Suprapubic skin (tissue), 4 donors: ENCODE results near the gene CEBPG. TPM values are rescaled to one million over a fixed set of nuclear protein-coding genes. Genes with fewer than 3 reads are reported as not detected.

ENCODE experiments used
- DNase-seq, 2 donors: peaks; one replicate each; pipeline ENCODE4 v3.0.0-alpha.2; 2019; ENCODE audit warnings: low spot score in 2 of 2
- H3K27ac ChIP-seq: fragments of 200-600 bp; sonication (generic); one replicate; pipeline ENCODE4 v1.5.1; 2019
- H3K27me3 ChIP-seq: fragments of 200-600 bp; sonication (generic); one replicate; pipeline ENCODE4 v1.5.1; 2019
- H3K36me3 ChIP-seq: fragments of 200-600 bp; sonication (generic); one replicate; pipeline ENCODE4 v1.5.1; 2019
- H3K4me1 ChIP-seq: fragments of 200-600 bp; sonication (generic); one replicate; pipeline ENCODE4 v1.5.1; 2019
- H3K4me3 ChIP-seq: fragments of 200-600 bp; sonication (generic); one replicate; pipeline ENCODE4 v1.5.1; 2019; ENCODE audit warnings: mild to moderate bottlenecking
- H3K9me3 ChIP-seq: fragments of 200-600 bp; sonication (generic); one replicate; pipeline ENCODE4 v1.5.1; 2019
- CTCF ChIP-seq, 2 donors: fragments of 200-600 bp in 1 of 2; fragments of 450-650 bp in 1 of 2; sonication (generic) in 1 of 2; IDR thresholded peaks; one replicate each; pipeline ENCODE4 v1.5.1; 2016 to 2019; ENCODE audit warnings: antibody characterized with exemption in 2 of 2, mild to moderate bottlenecking in 1 of 2, moderate library complexity in 1 of 2
- EP300 ChIP-seq: sonication (generic); formaldehyde crosslinking; IDR thresholded peaks from one replicate; pipeline ENCODE4 v1.6.1; 2017; ENCODE audit warnings: antibody characterized with exemption
- POLR2A ChIP-seq, 2 donors: fragments of 450-650 bp; IDR thresholded peaks; one replicate each; pipeline ENCODE4 v1.6.1; 2017; ENCODE audit warnings: antibody characterized with exemption in 2 of 2, mild to moderate bottlenecking in 2 of 2, moderate library complexity in 2 of 2
- POLR2AphosphoS5 ChIP-seq, 3 donors: sonication (generic); formaldehyde crosslinking; IDR thresholded peaks; one replicate each; pipeline ENCODE4 v1.6.1; 2017; ENCODE audit warnings: antibody characterized with exemption in 3 of 3
- WGBS: methylation state at CpG from one replicate; pipeline ENCODE4 v1.1.5; 2018; 5-methylcytosine and 5-hydroxymethylcytosine counted together
- total RNA-seq, 4 donors: library from RNA; depleted of rRNA; stranded (reverse); fragments of >200 nt; gene quantifications; one replicate each; pipeline ENCODE4 v1.1.0, GENCODE V29; 2016

CEBPG gene
- total RNA-seq, result 10 to 100 TPM; 37.7 to 63.0 (median 45.2) TPM

GRCh38 chr19:33373453-33374235, at the start of gene CEBPG:
Gene CEBPG, plus strand, starts transcription at chr19:33373709. Its CDS starts 5,531 bp downstream, at chr19:33379240.
- Histone ChIP-seq H3K27me3 (no peaks in the 10 kb centered on the region), H3K27ac (peak within 1 kb of the TSS; percentile 99), H3K4me3 (peak within 1 kb of the TSS; percentile 83), H3K9me3 (no peaks in the 10 kb centered on the region), H3K4me1 (peaks cover 59% of the 10 kb centered on the region), H3K36me3 (no peaks in the 10 kb centered on the region)
- DNase-seq, result peak; percentile 97
- 0% methylated on average over 5 of the region's 118 CpGs for WGBS
- peak in 1 of 2 donors; percentile 45 for TF ChIP-seq CTCF (IDR thresholded peaks at IDR 0.05)
- TF ChIP-seq EP300, result no peak
- peak; percentile 37 to 80 for TF ChIP-seq POLR2A (IDR thresholded peaks at IDR 0.05)
- TF ChIP-seq POLR2AphosphoS5 (IDR thresholded peaks at IDR 0.05), result peak in 2 of 3 donors; percentile 41 to 64

GRCh38 chr19:33324628-33325027, 48.9 kb upstream of the CEBPG start:
- Histone ChIP-seq H3K4me3 (no peak overlapping the region), H3K4me1 (peaks cover 4% of the 10 kb centered on the region), H3K9me3 (no peaks in the 10 kb centered on the region), H3K27ac (no peak overlapping the region), H3K36me3 (no peaks in the 10 kb centered on the region), H3K27me3 (no peaks in the 10 kb centered on the region)
- TF ChIP-seq CTCF (IDR thresholded peaks at IDR 0.05), result no peak
- no peak for TF ChIP-seq POLR2A (IDR thresholded peaks at IDR 0.05)
- no peak for TF ChIP-seq EP300
- TF ChIP-seq POLR2AphosphoS5 (IDR thresholded peaks at IDR 0.05), result no peak
- no peak for DNase-seq
- WGBS, result 90% methylated on average over 3 of the region's 3 CpGs

- Histone ChIP-seq H3K27ac (no peak overlapping the region), H3K27me3 (no peaks in the 10 kb centered on the region), H3K9me3 (no peaks in the 10 kb centered on the region), H3K4me1 (peaks cover 10% of the 10 kb centered on the region), H3K36me3 (no peaks in the 10 kb centered on the region), H3K4me3 (no peak overlapping the region)
- no peak for DNase-seq
- 40% methylated on average over 5 of the region's 5 CpGs for WGBS
- TF ChIP-seq CTCF (IDR thresholded peaks at IDR 0.05) (no peak), POLR2AphosphoS5 (IDR thresholded peaks at IDR 0.05) (peak in 2 of 3 donors; percentile 21 to 30), POLR2A (IDR thresholded peaks at IDR 0.05) (no peak), EP300 (no peak)
These were observed 47.6 kb upstream of the CEBPG start for GRCh38 chr19:33325920-33326319.

- no peak overlapping the region for H3K4me3 ChIP-seq
- 79% methylated on average over 8 of the region's 8 CpGs for WGBS
- TF ChIP-seq EP300 (no peak), POLR2A (IDR thresholded peaks at IDR 0.05) (no peak), POLR2AphosphoS5 (IDR thresholded peaks at IDR 0.05) (no peak), CTCF (IDR thresholded peaks at IDR 0.05) (no peak)
- no peak for DNase-seq
- no peak overlapping the region for H3K27ac ChIP-seq
- H3K9me3 ChIP-seq, result no peaks in the 10 kb centered on the region
- H3K4me1 ChIP-seq, result peaks cover 10% of the 10 kb centered on the region
- H3K27me3 ChIP-seq, result no peaks in the 10 kb centered on the region
- H3K36me3 ChIP-seq, result no peaks in the 10 kb centered on the region
These were observed 44.4 kb upstream of the CEBPG start for GRCh38 chr19:33329060-33329459.

- Histone ChIP-seq H3K36me3 (no peaks in the 10 kb centered on the region), H3K4me1 (peaks cover 10% of the 10 kb centered on the region), H3K27me3 (no peaks in the 10 kb centered on the region), H3K27ac (no peak overlapping the region), H3K9me3 (no peaks in the 10 kb centered on the region), H3K4me3 (no peak overlapping the region)
- 79% methylated on average over 4 of the region's 4 CpGs for WGBS
- DNase-seq, result no peak
- no peak for TF ChIP-seq POLR2A (IDR thresholded peaks at IDR 0.05)
- TF ChIP-seq EP300, result no peak
- no peak for TF ChIP-seq POLR2AphosphoS5 (IDR thresholded peaks at IDR 0.05)
- TF ChIP-seq CTCF (IDR thresholded peaks at IDR 0.05), result no peak
These were observed 43.8 kb upstream of the CEBPG start for GRCh38 chr19:33329736-33330135.
